ENCODE data around the gene CLASP1. TPM values are rescaled to one million over a fixed set of nuclear protein-coding genes. Genes with fewer than 3 reads are reported as not detected.
A peak's percentile ranks its signal among the peaks of the same experiment; 100 is the strongest.

CLASP1 gene
- total and polyA plus RNA-seq, 2 experiments from 2014 or later, result 20.1 to 37.4 TPM

DNA sequence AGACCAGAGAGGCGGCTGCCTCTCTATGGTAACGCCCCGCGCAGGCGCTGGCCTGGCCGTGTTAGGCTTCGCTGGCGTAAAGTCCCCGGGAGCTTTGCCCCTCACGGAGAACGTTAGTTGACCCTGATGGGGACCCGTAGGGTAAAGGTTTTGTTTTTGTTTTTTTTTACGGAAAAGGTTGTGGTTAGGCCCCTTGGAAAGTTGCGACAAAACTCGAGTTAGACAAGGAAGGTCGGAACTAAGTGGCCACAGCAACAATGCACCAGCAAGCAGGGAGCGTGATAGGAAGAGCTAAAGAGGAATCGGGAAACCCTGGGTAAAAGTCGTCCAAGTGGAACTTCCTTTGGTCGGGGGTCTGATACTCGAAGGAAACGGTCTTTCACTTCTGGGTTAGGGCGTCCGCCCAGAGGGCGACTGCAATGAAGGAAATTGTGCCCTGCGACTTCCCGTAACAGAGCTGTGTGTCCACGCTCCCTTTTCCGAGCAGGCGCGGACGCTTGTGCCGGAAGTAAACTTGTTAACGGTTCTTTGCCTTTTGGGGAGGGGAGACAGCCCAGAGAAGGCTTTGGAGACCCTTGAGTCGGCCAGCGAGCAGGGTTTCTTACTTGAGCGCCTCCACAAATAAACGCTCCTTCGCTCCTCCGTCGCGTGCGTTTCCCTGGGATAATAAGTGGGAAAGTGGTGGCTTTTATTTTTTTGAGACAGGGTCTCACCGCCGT, 493 bp upstream of the CLASP1 start:
- no peak for TF ChIP-seq EZH2phosphoT487 (IDR thresholded peaks at IDR 0.05; ENCODE audit: insufficient read depth, low read depth)
- TF ChIP-seq EZH2 (IDR thresholded peaks at IDR 0.05; ENCODE audit: insufficient read depth, poor library complexity, severe bottlenecking), result no peak
- H3K4me1 ChIP-seq (ENCODE audit: insufficient read depth), result peaks cover 20% of the 10 kb centered on the region
- no peaks in the 10 kb centered on the region for H3K36me3 ChIP-seq (ENCODE audit: low read depth)
- peaks cover 69% of the 10 kb centered on the region for H3K79me2 ChIP-seq (ENCODE audit: insufficient read depth)
- WGBS, 2 experiments (ENCODE audit: low coverage in 1 of 2, low lambda C conversion rate in 2 of 2, missing lambda C conversion rate in 2 of 2), result 1% methylated on average over 45 of the region's 45 CpGs
- H3K4me2 ChIP-seq (ENCODE audit: unreplicated experiment), result peak overlapping the region; percentile 96
- DNase-seq, result peak; percentile 99
- H3K9me2 ChIP-seq (ENCODE audit: insufficient read depth), result no peaks in the 10 kb centered on the region
- peak overlapping the region; percentile 98 for H3K9ac ChIP-seq
- peak overlapping the region; percentile 97 for H3K27ac ChIP-seq
- in situ Hi-C loops (cut with MboI), result no loop called here
- H3K27me3 ChIP-seq (replicated peaks; ENCODE audit: insufficient read depth), result no peaks in the 10 kb centered on the region
- H4K20me1 ChIP-seq (ENCODE audit: insufficient read depth), result no peaks in the 10 kb centered on the region
- peak overlapping the region; percentile 95 for H3K4me3 ChIP-seq
- H2AFZ ChIP-seq, result peak overlapping the region; percentile 98
- peaks cover 10% of the 10 kb centered on the region for H3F3A ChIP-seq (ENCODE audit: insufficient read depth)
- H3K9me3 ChIP-seq (ENCODE audit: low read depth), result no peaks in the 10 kb centered on the region

GRCh38 chr2:121648206-121649148, 785 bp downstream of the CLASP1 start:
- H3K4me1 ChIP-seq (ENCODE audit: insufficient read depth), result peaks cover 20% of the 10 kb centered on the region
- no peaks in the 10 kb centered on the region for H4K20me1 ChIP-seq (ENCODE audit: insufficient read depth)
- H3K9ac ChIP-seq, result peak overlapping the region; percentile 98
- H3K9me2 ChIP-seq (ENCODE audit: insufficient read depth), result no peaks in the 10 kb centered on the region
- peaks cover 82% of the 10 kb centered on the region for H3K79me2 ChIP-seq (ENCODE audit: insufficient read depth)
- peak overlapping the region; percentile 90 for H3K4me2 ChIP-seq (ENCODE audit: unreplicated experiment)
- no peaks in the 10 kb centered on the region for H3K36me3 ChIP-seq (ENCODE audit: low read depth)
- H3F3A ChIP-seq (ENCODE audit: insufficient read depth), result peaks cover 10% of the 10 kb centered on the region
- TF ChIP-seq EZH2 (IDR thresholded peaks at IDR 0.05; ENCODE audit: insufficient read depth, poor library complexity, severe bottlenecking) (no peak), EZH2phosphoT487 (IDR thresholded peaks at IDR 0.05; ENCODE audit: insufficient read depth, low read depth) (no peak)
- no peaks in the 10 kb centered on the region for H3K9me3 ChIP-seq (ENCODE audit: low read depth)
- H3K4me3 ChIP-seq, result peak overlapping the region; percentile 95
- H2AFZ ChIP-seq, result peak overlapping the region; percentile 98
- WGBS, 2 experiments (ENCODE audit: low coverage in 1 of 2, low lambda C conversion rate in 2 of 2, missing lambda C conversion rate in 2 of 2), result 3 to 4% methylated on average over 38 to 41 of the region's 41 CpGs
- H3K27me3 ChIP-seq (replicated peaks; ENCODE audit: insufficient read depth), result no peaks in the 10 kb centered on the region
- in situ Hi-C loops (cut with MboI), result no loop called here
- peak overlapping the region; percentile 97 for H3K27ac ChIP-seq
- peak; percentile 74 for DNase-seq

- Histone ChIP-seq H3K4me3 (peak overlapping the region; percentile 95), H4K20me1 (ENCODE audit: insufficient read depth) (no peaks in the 10 kb centered on the region), H3F3A (ENCODE audit: insufficient read depth) (peaks cover 10% of the 10 kb centered on the region), H3K9me2 (ENCODE audit: insufficient read depth) (no peaks in the 10 kb centered on the region), H3K4me2 (ENCODE audit: unreplicated experiment) (peak overlapping the region; percentile 90), H2AFZ (peak overlapping the region; percentile 2; the same call in 1 of the 2 replicates), H3K27ac (peak overlapping the region; percentile 97), H3K4me1 (ENCODE audit: insufficient read depth) (peaks cover 20% of the 10 kb centered on the region), H3K79me2 (ENCODE audit: insufficient read depth) (peaks cover 93% of the 10 kb centered on the region), H3K9me3 (ENCODE audit: low read depth) (no peaks in the 10 kb centered on the region), H3K36me3 (ENCODE audit: low read depth) (no peaks in the 10 kb centered on the region), H3K9ac (peak overlapping the region; percentile 98), H3K27me3 (replicated peaks; ENCODE audit: insufficient read depth) (no peaks in the 10 kb centered on the region)
- 7 to 18% methylated on average over 1 of the region's 1 CpG for WGBS, 2 experiments (ENCODE audit: low coverage in 1 of 2, low lambda C conversion rate in 2 of 2, missing lambda C conversion rate in 2 of 2)
- in situ Hi-C loops (cut with MboI), result no loop called here
- no peak for DNase-seq
- TF ChIP-seq EZH2 (IDR thresholded peaks at IDR 0.05; ENCODE audit: insufficient read depth, poor library complexity, severe bottlenecking), result no peak
- TF ChIP-seq EZH2phosphoT487 (IDR thresholded peaks at IDR 0.05; ENCODE audit: insufficient read depth, low read depth), result no peak
Measured at GRCh38 chr2:121647396-121647795, 1.9 kb downstream of the CLASP1 start.

- Histone ChIP-seq H3K79me2 (ENCODE audit: insufficient read depth) (peaks cover 95% of the 10 kb centered on the region), H3K27ac (no peak overlapping the region), H3F3A (ENCODE audit: insufficient read depth) (peaks cover 10% of the 10 kb centered on the region), H3K4me2 (ENCODE audit: unreplicated experiment) (no peak overlapping the region), H3K36me3 (ENCODE audit: low read depth) (no peaks in the 10 kb centered on the region), H3K9ac (no peak overlapping the region), H3K4me1 (ENCODE audit: insufficient read depth) (peaks cover 11% of the 10 kb centered on the region), H3K27me3 (replicated peaks; ENCODE audit: insufficient read depth) (no peaks in the 10 kb centered on the region), H2AFZ (no peak overlapping the region), H3K4me3 (no peak overlapping the region), H3K9me3 (ENCODE audit: low read depth) (no peaks in the 10 kb centered on the region), H4K20me1 (ENCODE audit: insufficient read depth) (no peaks in the 10 kb centered on the region), H3K9me2 (ENCODE audit: insufficient read depth) (no peaks in the 10 kb centered on the region)
- in situ Hi-C loops (cut with MboI), result no loop called here
- TF ChIP-seq EZH2phosphoT487 (IDR thresholded peaks at IDR 0.05; ENCODE audit: insufficient read depth, low read depth), result no peak
- TF ChIP-seq EZH2 (IDR thresholded peaks at IDR 0.05; ENCODE audit: insufficient read depth, poor library complexity, severe bottlenecking), result no peak
- 94 to 100% methylated on average over 2 of the region's 2 CpGs for WGBS, 2 experiments (ENCODE audit: low coverage in 1 of 2, low lambda C conversion rate in 2 of 2, missing lambda C conversion rate in 2 of 2)
- DNase-seq, result no peak
Measured at GRCh38 chr2:121644715-121645114, 4.5 kb downstream of the CLASP1 start.

All from GM23248 (cell line).